DMS114 treated with DMSO at 0.1 percent for 48 hours (cell line): ENCODE data around the gene HIC2.
"Not testable (repeated sequence)": the region's sequence is repeated elsewhere in the genome, so short reads cannot be mapped to it uniquely, and the experiment has no call there.

Experiments used
- DNase-seq: peaks from one replicate; lab custom pipeline; 2025; ENCODE audit not compliant: unreplicated experiment; lab: John Stamatoyannopoulos, UW

HIC2 gene

DNA sequence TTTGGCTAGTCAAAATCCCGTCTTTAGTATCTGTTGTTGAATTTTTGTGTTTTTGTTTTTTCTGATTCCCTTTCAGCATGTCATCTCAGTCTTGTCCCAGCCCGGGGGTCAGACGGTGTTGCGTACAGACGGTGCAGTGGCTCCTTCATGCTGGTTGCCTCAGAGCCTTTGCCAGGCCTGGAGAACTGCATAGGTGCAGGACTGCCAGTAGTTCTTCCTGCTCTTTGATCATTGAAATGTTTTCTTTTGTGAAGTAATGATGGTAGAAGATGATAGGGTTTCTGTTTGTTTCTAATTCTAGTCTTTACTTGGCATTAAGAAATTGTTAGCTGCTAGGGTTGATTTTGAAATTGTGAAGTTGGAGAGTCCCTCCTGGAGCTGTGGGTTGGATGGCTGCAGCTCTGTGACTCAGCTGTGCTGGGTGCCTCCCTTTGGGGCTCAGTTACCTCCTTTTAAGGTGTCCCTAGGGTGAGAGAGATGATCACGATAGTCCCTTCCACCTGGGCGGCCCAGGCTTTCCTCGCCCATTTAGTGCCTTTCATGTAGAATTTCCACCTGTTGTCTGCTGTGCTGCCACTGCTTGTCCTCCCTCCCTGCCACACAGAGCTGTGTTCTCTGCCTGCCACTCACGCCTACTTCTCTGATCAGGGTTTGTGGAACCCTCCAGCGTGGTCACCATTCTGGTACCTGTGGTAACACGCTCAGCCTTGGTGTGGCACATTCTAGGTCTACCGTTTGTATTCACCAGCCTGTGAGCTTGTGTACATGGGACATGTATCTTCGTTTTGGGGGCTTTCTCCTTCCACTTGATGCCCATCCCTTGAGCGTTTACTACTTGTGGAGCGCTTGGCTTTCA lies 17.4 kb downstream of the HIC2 start:
- not testable (repeated sequence) for DNase-seq

DNA sequence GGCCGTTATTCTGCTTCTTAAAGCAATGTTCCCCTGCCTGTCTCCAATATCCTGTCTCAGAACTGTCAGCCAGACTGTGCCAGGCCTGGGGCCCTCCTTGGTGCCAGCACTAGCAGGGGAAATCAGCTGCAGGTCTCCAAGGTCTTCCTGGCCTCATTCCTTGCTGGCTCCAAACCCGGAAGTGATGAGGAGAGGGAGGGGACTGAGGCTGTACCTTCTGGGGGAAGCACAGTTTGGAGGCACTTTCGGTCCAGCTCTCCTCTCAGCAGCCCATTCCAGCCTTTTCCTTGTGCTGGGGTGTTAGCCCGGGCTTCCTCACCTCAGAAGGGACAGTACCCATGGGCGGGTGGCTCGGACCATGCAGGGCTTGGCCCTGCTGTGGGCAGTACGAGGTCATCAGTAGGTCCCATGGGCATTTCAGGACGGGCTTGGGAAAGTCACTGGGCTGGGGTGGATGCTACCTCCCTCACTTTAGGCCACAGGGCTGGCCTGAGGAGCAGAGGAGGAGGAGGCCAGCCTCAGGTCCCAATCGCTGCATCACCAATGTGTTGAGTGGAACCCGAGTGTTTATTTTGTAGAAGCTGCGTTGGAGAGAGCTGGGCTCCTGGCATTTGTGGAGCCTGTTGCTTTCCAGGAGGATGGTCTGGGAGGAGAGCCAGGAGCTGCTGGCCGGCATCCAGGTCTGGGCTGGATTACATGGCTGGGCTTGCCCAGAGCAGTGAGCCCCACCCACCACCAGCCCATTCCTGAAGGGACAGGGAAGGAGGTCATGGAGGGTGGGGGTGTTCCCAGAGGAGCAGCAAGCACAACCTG lies 19.0 kb downstream of the HIC2 start:
- not testable (repeated sequence) for DNase-seq

DNA sequence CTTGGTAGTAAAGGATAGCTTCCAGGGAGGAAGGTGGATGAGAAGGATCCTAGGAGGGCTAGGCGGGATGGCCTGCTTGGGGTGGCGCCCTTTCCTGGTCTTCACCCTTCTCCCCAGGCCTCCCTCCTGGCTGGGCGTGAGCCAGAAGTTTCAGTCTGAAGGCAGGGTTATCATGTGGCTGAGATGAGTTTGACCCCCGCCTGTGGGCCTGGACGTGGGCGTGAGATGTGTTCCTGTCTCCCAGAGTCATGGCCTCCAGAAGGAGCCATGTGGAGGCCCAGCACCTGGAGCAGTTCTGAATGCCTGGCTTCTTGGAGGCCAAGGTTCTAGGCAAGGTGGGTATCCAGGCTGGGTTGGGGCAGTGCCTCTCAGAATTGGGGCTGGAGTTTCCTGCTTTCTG lies 20.8 kb downstream of the HIC2 start:
- not testable (repeated sequence) for DNase-seq

DNA sequence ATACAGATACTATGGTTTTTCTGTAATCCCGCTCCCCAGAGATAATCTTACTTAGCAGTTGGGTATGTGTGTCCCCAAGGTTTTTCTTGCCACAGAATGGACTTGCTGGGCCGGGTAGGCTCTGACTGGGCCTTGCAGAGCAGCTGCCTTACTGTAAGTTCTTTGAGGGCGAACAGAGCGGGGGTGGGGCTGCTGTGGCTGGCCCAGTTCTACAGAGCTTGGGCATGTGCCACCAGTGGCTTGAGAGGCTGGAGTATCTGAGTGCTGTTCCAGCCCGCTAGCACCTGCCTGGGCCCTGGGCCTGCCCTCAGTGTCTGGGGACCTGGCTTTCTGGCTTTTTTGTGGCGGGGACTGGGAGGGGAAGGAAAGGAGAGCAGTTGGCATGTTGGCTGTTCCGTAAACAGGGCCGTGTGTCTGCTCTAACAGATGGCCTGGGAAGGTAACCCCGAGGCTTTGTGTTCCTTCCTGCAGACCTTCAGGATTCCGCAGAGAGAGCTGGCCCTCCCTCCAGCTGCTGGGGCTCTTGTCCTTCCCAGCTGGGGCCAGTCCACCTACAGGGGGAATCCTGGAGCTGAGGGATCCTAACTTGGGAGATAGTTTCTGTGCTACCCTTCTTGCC lies 23.0 kb downstream of the HIC2 start:
- DNase-seq: not testable (repeated sequence)

DNA sequence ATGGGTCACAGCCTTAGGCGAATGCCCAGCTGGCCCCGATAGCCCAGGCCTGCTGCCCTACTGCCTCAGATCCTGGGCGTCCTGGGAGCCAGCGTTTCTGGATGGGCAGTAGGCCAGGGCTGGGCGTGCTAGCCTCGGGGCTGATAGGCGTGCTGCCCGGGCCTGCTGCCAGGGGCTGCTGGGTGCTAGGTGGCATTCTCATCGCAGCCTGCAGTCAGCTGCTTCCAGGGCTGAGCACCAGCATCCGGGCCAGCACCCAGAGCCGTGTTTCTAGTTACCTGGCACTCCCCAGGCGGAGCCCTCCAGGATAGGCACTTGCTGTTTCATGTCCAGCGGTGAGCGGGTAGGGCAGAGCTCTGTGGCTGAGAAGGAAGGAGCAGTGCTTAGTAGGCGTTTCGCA lies 23.5 kb downstream of the HIC2 start:
- not testable (repeated sequence) for DNase-seq

DNA sequence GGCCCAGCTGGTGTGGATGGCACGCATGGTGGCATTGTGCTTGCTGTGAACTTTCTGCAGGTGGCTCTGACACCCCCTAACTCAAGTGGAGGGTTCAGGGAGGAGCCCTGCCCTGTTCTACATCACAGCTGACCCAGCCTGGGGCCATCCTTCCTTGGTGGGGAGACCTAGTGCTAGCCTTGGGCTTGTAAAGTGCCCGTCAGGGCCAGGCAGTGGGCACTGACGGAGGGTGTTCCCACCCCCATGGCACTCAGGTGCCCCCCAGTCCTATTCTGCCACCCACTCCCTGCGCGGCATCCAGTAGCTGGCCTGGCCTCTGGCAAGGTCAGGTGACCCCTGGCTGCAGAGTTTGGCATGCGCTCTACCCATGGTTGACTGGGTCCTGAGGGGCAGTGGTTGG lies 24.0 kb downstream of the HIC2 start:
- DNase-seq: not testable (repeated sequence)

DNA sequence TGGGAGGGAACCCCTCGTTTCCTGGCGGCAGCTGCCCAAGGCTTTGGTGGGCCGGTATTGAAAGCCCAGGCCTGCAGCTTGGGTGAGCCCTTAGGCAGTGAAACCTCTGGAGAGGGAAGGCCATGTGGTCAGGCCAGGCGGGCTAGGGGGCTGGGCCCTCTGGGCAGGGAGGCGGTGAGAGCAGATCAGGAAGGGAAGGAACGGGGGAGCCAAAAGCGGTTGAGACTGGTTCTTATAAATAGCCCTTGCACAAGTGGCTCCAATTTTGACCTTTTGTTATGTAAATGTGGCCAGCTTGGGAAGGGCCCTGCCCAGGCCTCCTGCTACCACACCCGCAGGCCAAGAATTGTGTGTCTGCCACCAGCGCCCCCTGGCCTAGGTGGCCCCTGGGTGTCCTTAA lies 25.0 kb downstream of the HIC2 start:
- DNase-seq: not testable (repeated sequence)

DNA sequence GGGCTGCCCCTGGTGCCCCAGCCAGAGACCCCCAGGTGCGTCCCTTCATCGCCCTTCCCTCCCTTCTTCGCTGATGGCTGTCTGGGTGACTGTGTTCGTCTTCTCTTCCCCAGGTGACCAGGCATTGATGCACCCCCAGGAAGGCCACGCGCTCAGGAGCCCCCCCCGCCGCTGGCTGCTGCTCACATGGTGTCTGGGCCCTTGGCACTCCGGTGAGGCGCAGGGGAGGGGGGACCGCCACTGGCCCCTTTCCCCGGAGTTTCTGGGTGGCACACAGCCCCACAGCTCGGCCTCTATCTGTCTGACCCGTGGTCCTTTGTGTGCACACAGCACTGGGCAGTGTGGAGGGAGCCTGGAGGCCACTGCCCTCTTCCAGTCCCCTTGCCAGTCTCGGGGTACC lies 25.5 kb downstream of the HIC2 start:
- DNase-seq: not testable (repeated sequence)

DNA sequence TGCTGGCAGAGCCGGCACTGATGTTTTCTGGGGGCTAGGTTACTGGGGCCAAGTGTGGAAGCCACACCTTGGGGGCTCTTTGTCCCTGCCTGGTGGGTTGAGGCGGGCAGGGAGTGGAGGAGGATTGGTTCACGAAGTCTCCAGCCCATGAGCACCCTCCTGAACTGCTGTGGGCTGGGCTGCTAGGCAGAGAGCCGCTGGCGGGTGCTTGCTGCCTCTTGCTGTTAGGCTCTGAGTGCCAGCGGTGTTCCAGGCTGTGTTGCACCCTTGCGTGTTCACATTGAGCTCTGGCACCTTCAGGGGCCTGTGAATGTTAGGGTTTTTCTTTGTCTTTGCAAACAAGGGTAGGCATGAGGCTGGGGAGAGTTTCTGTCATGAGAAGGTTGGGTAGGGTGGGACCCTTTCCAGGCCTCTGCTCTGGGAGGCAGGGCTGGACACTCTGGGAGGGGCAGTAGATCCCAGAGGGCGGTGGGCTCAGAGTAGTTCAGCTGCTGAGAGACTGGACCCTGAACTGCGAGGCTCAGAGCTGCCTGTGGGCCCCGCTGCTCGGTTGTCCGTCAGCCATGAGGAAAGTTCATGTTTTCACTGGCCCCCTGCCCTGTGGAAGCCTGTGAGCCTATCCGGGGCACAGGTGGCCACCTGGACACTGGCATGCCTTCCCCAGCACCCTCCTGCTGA lies 26.0 kb downstream of the HIC2 start:
- no peak for DNase-seq

DNA sequence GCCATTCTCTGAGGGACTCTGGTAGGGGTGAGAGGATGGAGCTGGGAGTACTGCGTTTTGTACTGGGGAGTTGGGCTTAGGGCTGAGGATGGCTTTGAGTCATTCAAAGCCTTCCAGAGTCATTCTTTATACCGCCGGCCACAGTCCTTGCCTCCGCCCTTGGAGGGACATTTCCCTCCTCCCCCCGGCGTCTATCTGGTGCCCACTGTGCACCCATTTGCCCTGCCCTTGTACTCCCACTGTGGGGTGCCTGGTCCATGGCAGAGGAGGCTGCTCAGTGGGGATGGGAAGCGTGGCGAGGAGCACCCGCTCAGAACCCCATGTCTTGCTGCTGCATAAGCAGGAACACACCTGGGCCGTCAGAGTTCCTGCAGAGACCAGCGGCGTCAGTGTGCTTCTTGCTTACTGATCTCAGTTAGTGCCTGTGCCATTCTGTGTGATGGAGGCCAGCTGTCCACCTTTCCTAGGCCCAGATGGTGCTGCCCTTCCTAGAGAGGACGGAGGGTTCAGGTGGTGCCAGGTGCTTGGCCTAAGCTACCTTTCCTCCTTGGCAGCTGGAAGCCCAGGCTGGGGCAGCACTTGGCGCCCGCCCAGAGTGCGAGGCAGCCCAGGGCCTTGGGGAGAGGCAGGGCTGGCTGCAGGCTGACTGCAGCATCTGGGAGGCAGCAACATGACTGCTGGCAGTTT lies 26.7 kb downstream of the HIC2 start:
- no peak for DNase-seq

DNA sequence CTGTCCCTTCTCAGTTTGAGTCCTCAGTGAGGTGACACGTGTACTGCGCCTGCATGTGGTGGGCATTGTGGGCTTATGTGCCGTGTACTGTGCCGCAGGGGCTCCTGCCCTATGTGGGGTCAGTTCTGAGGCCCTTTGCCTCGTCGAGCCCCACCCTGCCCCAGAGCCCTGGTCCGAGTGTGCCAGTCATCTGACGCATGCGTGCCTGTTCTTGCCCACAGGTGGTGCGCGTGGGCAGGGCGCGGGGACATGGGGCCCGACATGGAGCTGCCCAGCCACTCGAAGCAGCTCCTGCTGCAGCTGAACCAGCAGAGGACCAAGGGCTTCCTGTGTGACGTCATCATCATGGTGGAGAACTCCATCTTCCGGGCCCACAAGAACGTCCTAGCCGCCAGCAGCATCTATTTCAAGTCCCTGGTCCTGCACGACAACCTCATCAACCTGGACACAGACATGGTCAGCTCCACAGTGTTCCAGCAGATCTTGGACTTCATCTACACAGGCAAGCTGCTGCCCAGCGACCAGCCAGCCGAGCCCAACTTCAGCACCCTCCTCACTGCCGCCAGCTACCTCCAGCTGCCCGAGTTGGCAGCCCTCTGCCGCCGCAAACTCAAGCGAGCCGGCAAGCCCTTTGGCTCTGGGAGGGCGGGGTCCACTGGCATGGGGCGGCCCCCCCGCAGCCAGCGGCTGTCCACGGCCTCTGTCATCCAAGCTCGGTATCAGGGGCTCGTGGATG lies 27.7 kb downstream of the HIC2 start:
- no peak for DNase-seq

DNA sequence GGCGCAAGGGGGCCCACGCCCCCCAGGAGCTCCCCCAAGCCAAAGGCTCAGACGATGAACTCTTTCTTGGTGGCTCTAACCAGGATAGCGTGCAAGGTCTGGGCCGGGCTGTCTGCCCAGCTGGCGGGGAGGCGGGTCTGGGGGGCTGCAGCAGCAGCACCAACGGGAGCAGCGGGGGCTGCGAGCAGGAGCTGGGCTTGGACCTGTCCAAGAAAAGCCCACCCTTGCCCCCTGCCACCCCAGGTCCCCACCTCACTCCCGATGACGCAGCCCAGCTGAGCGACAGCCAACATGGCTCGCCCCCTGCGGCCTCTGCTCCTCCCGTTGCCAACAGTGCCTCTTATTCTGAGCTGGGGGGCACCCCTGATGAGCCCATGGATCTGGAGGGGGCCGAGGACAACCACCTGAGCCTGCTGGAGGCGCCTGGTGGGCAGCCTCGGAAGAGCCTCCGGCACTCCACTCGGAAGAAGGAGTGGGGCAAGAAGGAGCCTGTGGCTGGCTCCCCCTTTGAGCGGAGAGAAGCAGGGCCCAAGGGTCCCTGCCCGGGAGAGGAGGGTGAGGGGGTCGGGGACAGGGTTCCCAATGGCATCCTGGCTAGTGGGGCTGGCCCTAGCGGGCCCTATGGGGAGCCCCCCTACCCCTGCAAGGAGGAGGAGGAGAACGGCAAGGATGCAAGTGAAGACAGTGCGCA lies 28.4 kb downstream of the HIC2 start:
- no peak for DNase-seq

DNA sequence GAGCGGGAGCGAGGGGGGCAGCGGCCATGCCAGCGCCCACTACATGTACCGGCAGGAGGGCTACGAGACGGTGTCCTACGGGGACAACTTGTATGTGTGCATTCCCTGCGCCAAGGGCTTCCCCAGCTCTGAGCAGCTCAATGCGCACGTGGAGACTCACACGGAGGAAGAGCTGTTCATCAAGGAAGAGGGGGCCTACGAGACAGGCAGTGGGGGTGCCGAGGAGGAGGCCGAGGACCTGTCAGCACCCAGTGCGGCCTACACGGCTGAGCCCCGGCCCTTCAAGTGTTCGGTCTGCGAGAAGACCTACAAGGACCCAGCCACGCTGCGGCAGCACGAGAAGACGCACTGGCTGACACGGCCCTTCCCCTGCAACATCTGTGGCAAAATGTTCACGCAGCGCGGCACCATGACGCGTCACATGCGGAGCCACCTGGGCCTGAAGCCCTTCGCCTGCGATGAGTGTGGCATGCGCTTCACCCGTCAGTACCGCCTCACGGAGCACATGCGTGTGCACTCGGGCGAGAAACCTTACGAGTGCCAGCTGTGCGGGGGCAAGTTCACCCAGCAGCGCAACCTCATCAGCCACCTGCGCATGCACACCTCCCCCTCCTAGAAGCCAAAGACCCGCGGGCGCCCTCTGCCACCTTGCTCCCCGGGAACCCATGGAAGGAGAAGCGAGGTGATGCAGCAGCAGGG lies 29.1 kb downstream of the HIC2 start:
- no peak for DNase-seq

DNA sequence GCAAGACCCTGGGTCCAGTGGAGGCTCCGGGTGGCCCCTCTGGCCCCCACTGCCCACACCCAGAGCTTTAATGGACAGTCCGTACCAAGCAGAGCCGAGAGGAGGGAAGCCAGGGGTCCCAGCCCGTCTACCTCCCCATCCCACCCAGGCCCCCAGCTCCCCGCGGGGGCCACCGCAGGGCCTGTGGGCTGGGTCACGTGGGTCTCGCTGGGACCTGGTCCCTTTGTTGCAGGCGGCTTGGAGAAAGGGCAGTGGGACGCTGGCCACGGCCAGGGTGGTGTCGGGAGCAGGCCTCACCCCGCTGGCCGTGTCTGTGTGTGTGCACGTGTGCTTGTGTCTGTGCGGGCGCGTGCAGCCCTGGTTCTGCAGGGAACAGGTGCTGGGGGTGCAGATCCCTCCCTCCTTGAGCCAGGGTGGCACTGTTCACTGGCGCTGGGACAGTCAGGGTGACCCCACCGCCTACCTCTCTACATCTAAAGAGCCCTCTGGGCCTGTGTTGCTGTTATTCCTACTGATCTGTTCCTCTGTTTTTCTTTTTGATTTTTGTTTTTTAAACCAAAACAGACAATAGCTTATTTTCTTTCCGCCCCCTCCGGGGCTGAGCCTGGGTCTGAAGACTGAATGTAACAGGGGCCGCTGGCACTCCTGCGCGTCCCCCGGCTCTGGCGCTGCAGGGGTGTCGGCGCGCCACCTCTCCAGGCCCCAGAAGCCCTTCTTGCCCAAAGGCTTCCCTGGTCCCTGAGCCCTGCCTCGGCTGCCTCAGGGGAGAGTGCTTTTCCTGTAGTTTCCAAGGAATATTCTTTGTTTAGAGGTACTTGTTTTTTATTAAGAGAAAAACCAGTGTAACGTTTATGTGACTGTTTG lies 29.9 kb downstream of the HIC2 start:
- DNase-seq: no peak

DNA sequence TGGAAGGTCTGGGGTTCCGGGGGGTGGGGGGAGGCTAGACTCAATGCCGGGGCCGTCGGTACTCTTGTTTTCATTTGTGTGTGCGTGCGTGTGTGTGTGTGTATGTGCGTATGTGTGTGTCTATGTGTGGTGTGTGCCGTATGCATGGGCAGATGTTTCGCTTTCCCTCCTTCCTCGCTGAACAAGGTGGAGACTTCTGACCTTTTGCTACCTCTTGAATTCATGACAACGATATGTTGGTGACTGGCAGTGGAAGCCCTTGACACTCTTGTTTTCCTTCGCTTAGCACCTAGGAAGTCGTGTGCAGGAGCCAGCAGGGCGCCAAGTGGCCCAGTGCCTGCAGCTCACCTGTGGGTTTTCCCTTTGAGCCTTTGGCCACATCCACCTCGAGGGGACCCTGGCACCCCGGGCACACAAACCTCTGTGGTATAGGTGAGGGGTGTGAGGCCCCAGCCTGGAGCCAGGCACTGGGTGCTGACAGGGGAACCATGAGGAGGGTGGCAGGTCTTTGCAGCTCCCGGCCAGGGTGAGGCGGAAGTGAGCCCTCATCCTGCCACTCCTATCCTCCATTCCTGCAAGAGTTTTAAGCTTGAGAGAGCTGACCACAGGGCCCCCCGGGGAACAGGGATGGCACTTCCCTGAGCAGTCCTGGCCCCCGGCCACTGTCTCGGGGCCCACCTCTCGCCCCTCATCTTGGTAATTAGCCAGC lies 30.7 kb downstream of the HIC2 start:
- no peak for DNase-seq

DNA sequence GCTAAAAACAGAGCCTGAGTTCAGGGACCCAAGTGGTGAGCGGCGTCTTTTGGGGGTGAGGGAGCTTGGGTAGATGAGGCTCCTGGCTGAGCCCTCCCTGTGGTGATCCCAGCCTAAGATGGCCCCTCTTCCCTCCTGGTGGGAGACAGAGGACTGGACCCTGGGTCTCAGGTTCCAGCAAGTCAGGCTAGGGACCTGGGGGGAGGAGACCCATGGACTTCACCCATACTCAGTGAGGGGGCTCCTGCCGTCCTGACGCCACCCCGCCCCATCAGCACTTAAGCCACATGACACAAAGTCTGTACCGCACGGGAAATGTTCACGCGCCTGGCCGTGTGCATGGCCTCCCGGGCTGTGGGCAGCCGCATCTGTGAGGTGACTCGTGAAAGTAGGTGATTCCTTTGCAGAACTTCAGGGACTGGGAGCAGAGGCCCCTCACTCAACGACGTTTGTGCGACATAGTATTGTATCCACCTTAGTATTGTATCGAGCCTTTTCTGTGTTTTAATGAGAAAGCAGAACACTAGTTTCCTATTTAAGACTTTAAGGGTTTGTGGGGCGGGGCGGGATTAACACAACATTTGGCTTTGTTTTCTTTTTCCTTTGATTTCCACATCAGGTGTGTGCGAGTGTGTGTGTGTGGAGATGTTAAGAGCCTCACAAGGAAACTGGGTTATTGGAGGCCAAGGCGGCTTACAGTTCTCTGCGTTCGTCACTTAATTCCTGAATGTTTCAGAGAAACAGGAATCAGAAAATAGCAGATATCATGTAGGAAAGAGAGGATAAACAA lies 31.7 kb downstream of the HIC2 start:
- DNase-seq: no peak
